ENCODE results near the gene RPUSD3.

The RPUSD3 gene

DNA sequence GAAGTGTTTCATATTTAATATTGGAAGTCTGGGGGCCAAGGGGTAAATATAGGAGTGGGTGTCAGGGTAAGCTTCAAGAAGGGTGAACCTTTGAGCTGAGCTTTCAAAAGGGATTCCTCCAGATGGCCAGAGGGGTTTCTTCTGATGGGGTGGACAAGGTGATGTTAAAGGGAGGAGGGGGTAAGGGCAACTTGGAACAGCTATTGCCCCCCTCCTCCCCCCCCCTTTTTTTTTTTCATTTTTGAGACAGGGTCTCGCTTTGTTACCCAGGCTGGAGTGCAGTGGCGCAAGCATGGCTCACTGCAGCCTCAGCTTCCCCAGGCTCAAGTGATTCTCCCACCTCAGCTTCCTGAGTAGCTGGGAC lies 35.8 kb downstream of the RPUSD3 start:
- Histone ChIP-seq H3K27ac (no peak overlapping the region; the same call in none of the 2 replicates), H3K27me3 (ENCODE audit: insufficient read depth, low read depth, severe bottlenecking) (no peaks in the 10 kb centered on the region), H3K4me3 (ENCODE audit: low read depth, low read length) (no peak overlapping the region), H3K9me3 (ENCODE audit: severe bottlenecking) (no peaks in the 10 kb centered on the region), H3K36me3 (peaks cover 32% of the 10 kb centered on the region)
- TF ChIP-seq, protein P1, sequence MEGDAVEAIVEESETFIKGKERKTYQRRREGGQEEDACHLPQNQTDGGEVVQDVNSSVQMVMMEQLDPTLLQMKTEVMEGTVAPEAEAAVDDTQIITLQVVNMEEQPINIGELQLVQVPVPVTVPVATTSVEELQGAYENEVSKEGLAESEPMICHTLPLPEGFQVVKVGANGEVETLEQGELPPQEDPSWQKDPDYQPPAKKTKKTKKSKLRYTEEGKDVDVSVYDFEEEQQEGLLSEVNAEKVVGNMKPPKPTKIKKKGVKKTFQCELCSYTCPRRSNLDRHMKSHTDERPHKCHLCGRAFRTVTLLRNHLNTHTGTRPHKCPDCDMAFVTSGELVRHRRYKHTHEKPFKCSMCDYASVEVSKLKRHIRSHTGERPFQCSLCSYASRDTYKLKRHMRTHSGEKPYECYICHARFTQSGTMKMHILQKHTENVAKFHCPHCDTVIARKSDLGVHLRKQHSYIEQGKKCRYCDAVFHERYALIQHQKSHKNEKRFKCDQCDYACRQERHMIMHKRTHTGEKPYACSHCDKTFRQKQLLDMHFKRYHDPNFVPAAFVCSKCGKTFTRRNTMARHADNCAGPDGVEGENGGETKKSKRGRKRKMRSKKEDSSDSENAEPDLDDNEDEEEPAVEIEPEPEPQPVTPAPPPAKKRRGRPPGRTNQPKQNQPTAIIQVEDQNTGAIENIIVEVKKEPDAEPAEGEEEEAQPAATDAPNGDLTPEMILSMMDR (IDR thresholded peaks at IDR 0.05; ENCODE audit: low read depth, low read length): no peak
- no peak for DNase-seq

DNA sequence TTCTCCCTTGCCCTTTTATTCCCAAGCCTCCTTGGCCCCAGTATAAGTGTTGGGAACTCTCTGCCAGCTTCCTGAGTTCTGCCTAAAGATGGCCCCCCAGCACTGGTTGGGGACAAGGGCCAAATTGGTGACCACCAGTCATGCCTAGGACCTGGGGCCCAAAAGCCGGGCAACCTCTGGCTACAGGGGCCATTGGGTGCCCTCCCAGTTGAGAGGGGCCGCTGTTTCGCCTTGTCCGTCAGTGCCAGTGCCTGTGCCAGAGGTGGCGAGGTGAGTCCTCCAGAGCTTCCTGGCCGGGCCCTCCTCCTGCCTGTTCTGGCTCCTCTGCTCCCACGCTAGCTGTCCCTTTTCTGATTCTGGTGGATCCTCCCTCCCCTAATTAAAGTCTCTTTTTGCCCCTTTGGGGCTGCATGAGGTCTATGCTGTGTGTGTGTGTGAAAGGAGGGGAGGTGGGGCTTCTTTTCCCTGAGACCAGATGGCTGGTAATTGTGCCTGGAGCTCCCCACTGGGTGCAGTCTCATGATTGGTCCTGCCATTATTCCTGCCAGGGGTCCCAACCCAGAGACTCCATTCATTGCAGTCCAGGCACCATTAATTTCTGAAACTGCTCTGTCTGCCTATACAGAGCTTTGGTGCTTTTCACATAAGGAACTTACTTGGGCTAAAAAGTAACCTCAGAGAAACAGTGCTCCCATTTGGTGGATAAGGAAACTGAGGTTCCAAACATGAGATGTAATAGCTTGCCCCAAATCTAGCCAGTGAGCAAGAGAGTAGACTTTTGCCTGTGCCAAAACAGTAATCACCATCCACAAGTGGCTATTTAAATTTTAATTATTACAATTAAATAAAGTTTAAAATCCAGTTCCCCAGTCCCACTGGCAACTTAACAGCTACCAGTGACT lies 36.9 kb downstream of the RPUSD3 start:
- DNase-seq: no peak
- Histone ChIP-seq H3K36me3 (peaks cover 37% of the 10 kb centered on the region), H3K9me3 (ENCODE audit: severe bottlenecking) (no peaks in the 10 kb centered on the region), H3K27me3 (ENCODE audit: insufficient read depth, low read depth, severe bottlenecking) (no peaks in the 10 kb centered on the region), H3K27ac (no peak overlapping the region), H3K4me3 (ENCODE audit: low read depth, low read length) (no peak overlapping the region)
- TF ChIP-seq, protein P1 (IDR thresholded peaks at IDR 0.05; ENCODE audit: low read depth, low read length): no peak

DNA sequence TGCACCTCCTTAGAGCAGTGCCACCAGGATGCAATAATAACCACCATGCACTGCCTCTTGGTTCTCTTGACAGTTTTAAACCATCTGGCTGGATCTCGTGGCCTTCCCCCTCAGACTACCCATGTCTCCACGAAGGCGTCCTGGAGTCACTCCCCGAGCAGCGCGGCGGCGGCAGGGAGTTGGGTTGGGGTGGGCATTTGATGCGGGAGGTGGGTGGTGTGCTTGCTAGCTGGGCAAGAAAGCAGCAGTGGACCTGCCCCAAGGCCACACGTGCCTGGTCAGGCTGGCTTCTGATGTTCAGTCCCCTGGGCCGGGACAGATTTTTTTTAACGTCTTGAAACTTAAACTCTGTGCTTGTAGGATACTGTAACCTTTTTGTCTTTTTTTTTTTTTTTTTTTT lies 37.7 kb downstream of the RPUSD3 start:
- no peaks in the 10 kb centered on the region for H3K9me3 ChIP-seq (ENCODE audit: severe bottlenecking)
- H3K27ac ChIP-seq: no peak overlapping the region
- no peak for DNase-seq
- peaks cover 45% of the 10 kb centered on the region for H3K36me3 ChIP-seq
- no peaks in the 10 kb centered on the region for H3K27me3 ChIP-seq (ENCODE audit: insufficient read depth, low read depth, severe bottlenecking)
- H3K4me3 ChIP-seq (ENCODE audit: low read depth, low read length): no peak overlapping the region
- TF ChIP-seq, protein P1 (IDR thresholded peaks at IDR 0.05; ENCODE audit: low read depth, low read length): no peak

DNA sequence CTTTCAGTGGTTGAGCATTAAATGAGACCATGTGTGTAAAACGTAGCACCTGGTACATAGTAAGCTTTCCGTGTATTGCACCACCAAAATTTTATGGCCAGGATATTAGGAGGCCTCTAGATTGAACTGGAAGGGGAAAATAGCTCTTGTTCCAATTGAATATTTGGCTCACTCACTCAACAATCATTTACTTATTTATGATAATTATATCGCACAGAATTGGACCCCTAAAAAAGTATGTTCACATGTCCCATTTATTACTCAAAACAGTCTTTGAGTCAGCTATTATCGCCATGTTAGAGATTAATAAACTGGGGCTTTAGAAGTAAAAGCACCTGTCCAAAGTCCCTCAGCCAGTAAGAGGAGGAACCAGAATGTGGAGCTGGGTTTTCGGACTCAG lies 38.8 kb downstream of the RPUSD3 start:
- H3K4me3 ChIP-seq (ENCODE audit: low read depth, low read length): no peak overlapping the region
- peaks cover 55% of the 10 kb centered on the region for H3K36me3 ChIP-seq
- DNase-seq: no peak
- TF ChIP-seq, protein P1 (IDR thresholded peaks at IDR 0.05; ENCODE audit: low read depth, low read length): no peak
- H3K9me3 ChIP-seq (ENCODE audit: severe bottlenecking): no peaks in the 10 kb centered on the region
- no peaks in the 10 kb centered on the region for H3K27me3 ChIP-seq (ENCODE audit: insufficient read depth, low read depth, severe bottlenecking)
- no peak overlapping the region for H3K27ac ChIP-seq

DNA sequence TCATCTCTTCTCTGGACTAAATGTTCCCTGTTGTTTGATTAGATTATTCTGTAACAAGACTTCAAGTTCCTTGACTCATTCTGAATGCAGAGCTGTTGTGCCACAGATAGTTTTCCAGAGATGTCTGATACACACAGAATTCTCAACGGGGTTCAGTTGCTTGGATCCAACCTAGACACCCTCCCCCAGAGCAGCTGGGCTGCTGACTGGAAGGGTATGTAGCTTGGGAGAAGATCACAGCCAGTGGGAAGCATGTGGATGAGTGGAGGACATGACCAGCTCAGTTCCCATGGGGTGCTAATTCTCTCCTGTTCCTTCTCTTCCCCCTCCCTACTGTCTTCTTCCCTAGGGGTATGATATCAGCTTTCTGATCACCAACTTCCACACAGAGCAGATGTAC lies 40.3 kb downstream of the RPUSD3 start:
- TF ChIP-seq, protein P1 (IDR thresholded peaks at IDR 0.05; ENCODE audit: low read depth, low read length): no peak
- Histone ChIP-seq H3K4me3 (ENCODE audit: low read depth, low read length) (no peak overlapping the region), H3K9me3 (ENCODE audit: severe bottlenecking) (no peaks in the 10 kb centered on the region), H3K36me3 (peaks cover 70% of the 10 kb centered on the region), H3K27ac (no peak overlapping the region), H3K27me3 (ENCODE audit: insufficient read depth, low read depth, severe bottlenecking) (no peaks in the 10 kb centered on the region)
- no peak for DNase-seq
